ENCODE measurements around the gene NARS2.
"Not testable (repeated sequence)": the region's sequence is repeated elsewhere in the genome, so short reads cannot be mapped to it uniquely, and the experiment has no call there.

NARS2 gene

GRCh38 chr11:78472382-78472781 is 102.3 kb downstream of the NARS2 start:
- no peak for DNase-seq

GRCh38 chr11:78470861-78471442 is 103.7 kb downstream of the NARS2 start:
- DNase-seq = no peak

- DNase-seq = no peak
Observed at GRCh38 chr11:78469896-78470295, 104.8 kb downstream of the NARS2 start.

- no peak for DNase-seq
Observed at GRCh38 chr11:78467931-78468330, 106.7 kb downstream of the NARS2 start.

GRCh38 chr11:78467370-78467769 is 107.3 kb downstream of the NARS2 start:
- DNase-seq = no peak

GRCh38 chr11:78465169-78465942 is 109.3 kb downstream of the NARS2 start:
- DNase-seq = peak; percentile 29

GRCh38 chr11:78464787-78465168 is 109.9 kb downstream of the NARS2 start:
- DNase-seq = not testable (repeated sequence)

GRCh38 chr11:78460471-78460870 is 114.2 kb downstream of the NARS2 start:
- no peak for DNase-seq

- no peak for DNase-seq
Observed at GRCh38 chr11:78459738-78460137, 114.9 kb downstream of the NARS2 start.

- no peak for DNase-seq
Observed at GRCh38 chr11:78457448-78457847, 117.2 kb downstream of the NARS2 start.

- DNase-seq = no peak
Observed at GRCh38 chr11:78453140-78453935, 121.3 kb downstream of the NARS2 start.

GRCh38 chr11:78451371-78452150 is 123.1 kb downstream of the NARS2 start:
- DNase-seq = no peak

GRCh38 chr11:78450866-78451265 is 123.8 kb downstream of the NARS2 start:
- no peak for DNase-seq

GRCh38 chr11:78449866-78450265 is 124.8 kb downstream of the NARS2 start:
- DNase-seq = no peak

GRCh38 chr11:78446210-78446609 is 128.5 kb downstream of the NARS2 start:
- DNase-seq = no peak

- no peak for DNase-seq
Observed at GRCh38 chr11:78444726-78445125, 129.9 kb downstream of the NARS2 start.

GRCh38 chr11:78441956-78442355 is 132.7 kb downstream of the NARS2 start:
- DNase-seq = no peak

GRCh38 chr11:78438298-78438975 is 136.2 kb downstream of the NARS2 start:
- DNase-seq = no peak

- DNase-seq = no peak
Observed at GRCh38 chr11:78432956-78433355, 141.7 kb downstream of the NARS2 start.

- peak; percentile 6 for DNase-seq
Observed at GRCh38 chr11:78432058-78432515, 142.6 kb downstream of the NARS2 start.

GRCh38 chr11:78429660-78430059 is 145.0 kb downstream of the NARS2 start:
- no peak for DNase-seq

- DNase-seq = no peak
Observed at GRCh38 chr11:78429209-78429608, 145.5 kb downstream of the NARS2 start.

Data from NCI-H2029 (cell line).